HEK293 (cell line): ENCODE results near the gene ZNF343.
A peak's percentile ranks its signal among the peaks of the same experiment; 100 is the strongest.

Experiments
- FEZF1 ChIP-seq: fragments of 450-650 bp; formaldehyde crosslinking; IDR thresholded peaks from 2 replicates; pipeline ENCODE4 v1.5.1; 2016; ENCODE audit warnings: missing biosample characterization, missing genetic modification characterization
- KLF1 ChIP-seq: fragments of 450-650 bp; formaldehyde crosslinking; IDR thresholded peaks from 2 replicates; pipeline ENCODE4 v1.5.1; 2016; ENCODE audit warnings: missing biosample characterization, missing genetic modification characterization
- MEIS1 ChIP-seq: sonication (generic); formaldehyde crosslinking; IDR thresholded peaks from 2 replicates; pipeline ENCODE4 v1.8.1; 2022; ENCODE audit warnings: missing genetic modification reagents, mild to moderate bottlenecking, borderline replicate concordance
- MYNN ChIP-seq: fragments of 450-650 bp; formaldehyde crosslinking; IDR thresholded peaks from 2 replicates; pipeline ENCODE4 v1.5.1; 2016; ENCODE audit warnings: missing biosample characterization, missing genetic modification characterization, borderline replicate concordance
- SETDB1 ChIP-seq: IDR thresholded peaks from one replicate; pipeline ENCODE4 v1.6.1; 2017; ENCODE audit warnings: mild to moderate bottlenecking, low read length, moderate library complexity, mixed read lengths; ENCODE audit not compliant: insufficient read length
- SP3 ChIP-seq: fragments of 450-650 bp; formaldehyde crosslinking; IDR thresholded peaks from 2 replicates; pipeline ENCODE4 v1.5.1; 2016; ENCODE audit warnings: missing biosample characterization, missing genetic modification characterization
- WT1 ChIP-seq: fragments of 450-650 bp; formaldehyde crosslinking; IDR thresholded peaks from 2 replicates; pipeline ENCODE4 v1.5.1; 2016; ENCODE audit warnings: missing biosample characterization, missing genetic modification characterization
- YY1 ChIP-seq: fragments of 450-650 bp; formaldehyde crosslinking; IDR thresholded peaks from 2 replicates; pipeline ENCODE4 v1.5.1; 2018; ENCODE audit warnings: missing biosample characterization, missing genetic modification characterization
- ZFHX2 ChIP-seq: fragments of 450-650 bp; formaldehyde crosslinking; conservative IDR thresholded peaks from 2 replicates; pipeline ENCODE4 v1.5.1; 2016; ENCODE audit warnings: missing biosample characterization, missing genetic modification characterization
- ZFP69B ChIP-seq: fragments of 450-650 bp; formaldehyde crosslinking; IDR thresholded peaks from 2 replicates; pipeline ENCODE4 v1.5.1; 2016; ENCODE audit warnings: missing biosample characterization, missing genetic modification characterization
- ZNF133 ChIP-seq: fragments of 450-650 bp; formaldehyde crosslinking; IDR thresholded peaks from 2 replicates; pipeline ENCODE4 v1.5.1; 2016; ENCODE audit warnings: missing biosample characterization, missing genetic modification characterization
- ZNF175 ChIP-seq: fragments of 450-650 bp; formaldehyde crosslinking; IDR thresholded peaks from 2 replicates; pipeline ENCODE4 v1.5.1; 2016; ENCODE audit warnings: missing biosample characterization, missing genetic modification characterization
- ZNF223 ChIP-seq: fragments of 450-650 bp; formaldehyde crosslinking; IDR thresholded peaks from 2 replicates; pipeline ENCODE4 v1.5.1; 2016; ENCODE audit warnings: missing biosample characterization, missing genetic modification characterization
- ZNF302 ChIP-seq: fragments of 450-650 bp; formaldehyde crosslinking; IDR thresholded peaks from 2 replicates; pipeline ENCODE4 v1.5.1; 2016; ENCODE audit warnings: missing biosample characterization, missing genetic modification characterization, low read depth
- ZNF324 ChIP-seq: fragments of 450-650 bp; formaldehyde crosslinking; IDR thresholded peaks from 2 replicates; pipeline ENCODE4 v1.5.1; 2016; ENCODE audit warnings: missing biosample characterization, missing genetic modification characterization
- ZNF341 ChIP-seq: fragments of 450-650 bp; formaldehyde crosslinking; IDR thresholded peaks from 2 replicates; pipeline ENCODE4; 2016; ENCODE audit warnings: low read depth, missing biosample characterization, missing genetic modification characterization
- ZNF394 ChIP-seq: fragments of 450-650 bp; formaldehyde crosslinking; IDR thresholded peaks from 2 replicates; pipeline ENCODE4 v1.5.1; 2016; ENCODE audit warnings: missing biosample characterization, missing genetic modification characterization, mild to moderate bottlenecking, moderate library complexity, borderline replicate concordance
- ZNF416 ChIP-seq: fragments of 450-650 bp; formaldehyde crosslinking; IDR thresholded peaks from 2 replicates; pipeline ENCODE4 v1.5.1; 2016; ENCODE audit warnings: missing biosample characterization, missing genetic modification characterization
- ZNF426 ChIP-seq: fragments of 450-650 bp; formaldehyde crosslinking; IDR thresholded peaks from 2 replicates; pipeline ENCODE4 v1.5.1; 2017; ENCODE audit warnings: missing biosample characterization, missing genetic modification characterization, mild to moderate bottlenecking, inconsistent platforms, moderate library complexity
- ZNF433 ChIP-seq: fragments of 450-650 bp; formaldehyde crosslinking; IDR thresholded peaks from 2 replicates; pipeline ENCODE4 v1.5.1; 2016; ENCODE audit warnings: missing biosample characterization, missing genetic modification characterization, low read depth
- ZNF514 ChIP-seq: fragments of 450-650 bp; formaldehyde crosslinking; IDR thresholded peaks from 2 replicates; pipeline ENCODE4 v1.5.1; 2016; ENCODE audit warnings: missing biosample characterization, missing genetic modification characterization
- ZNF561 ChIP-seq: fragments of 450-650 bp; IDR thresholded peaks from 2 replicates; pipeline ENCODE4 v1.5.1; 2018; ENCODE audit warnings: missing biosample characterization, missing genetic modification characterization, borderline replicate concordance
- ZNF585B ChIP-seq: fragments of 450-650 bp; formaldehyde crosslinking; IDR thresholded peaks from 2 replicates; pipeline ENCODE4 v1.5.1; 2016; ENCODE audit warnings: missing biosample characterization, missing genetic modification characterization
- ZNF596 ChIP-seq: fragments of 450-650 bp; IDR thresholded peaks from 2 replicates; pipeline ENCODE4 v1.5.0; 2018; ENCODE audit warnings: missing biosample characterization, mild to moderate bottlenecking, missing genetic modification characterization, moderate library complexity
- ZNF621 ChIP-seq: fragments of 450-650 bp; formaldehyde crosslinking; IDR thresholded peaks from 2 replicates; pipeline ENCODE4 v1.5.1; 2017; ENCODE audit warnings: missing biosample characterization, missing genetic modification characterization
- ZNF768 ChIP-seq: fragments of 450-650 bp; formaldehyde crosslinking; IDR thresholded peaks from 2 replicates; pipeline ENCODE4 v1.5.1; 2018; ENCODE audit warnings: missing biosample characterization, mild to moderate bottlenecking, missing genetic modification characterization
- ZNF777 ChIP-seq: fragments of 450-650 bp; formaldehyde crosslinking; IDR thresholded peaks from 2 replicates; pipeline ENCODE4 v1.5.1; 2017; ENCODE audit warnings: missing biosample characterization, missing genetic modification characterization, borderline replicate concordance
- TF ChIP-seq, protein P1 (sequence below): fragments of 450-650 bp; formaldehyde crosslinking; optimal IDR thresholded peaks from 2 replicates; pipeline ENCODE3; 2016; ENCODE audit warnings: missing biosample characterization, mild to moderate bottlenecking, missing genetic modification characterization
- TF ChIP-seq, protein P2 (sequence below): fragments of 450-650 bp; formaldehyde crosslinking; IDR thresholded peaks from 2 replicates; pipeline ENCODE4 v1.5.1; 2016; ENCODE audit warnings: missing biosample characterization, missing genetic modification characterization
- TF ChIP-seq, protein P3 (sequence below): fragments of 450-650 bp; formaldehyde crosslinking; IDR thresholded peaks from 2 replicates; pipeline ENCODE4 v1.5.1; 2016; ENCODE audit warnings: missing biosample characterization, missing genetic modification characterization
- TF ChIP-seq, protein P4 (sequence below): fragments of 450-650 bp; formaldehyde crosslinking; IDR thresholded peaks from 2 replicates; pipeline ENCODE4 v1.5.1; 2016; ENCODE audit warnings: missing biosample characterization, missing genetic modification characterization
- TF ChIP-seq, protein P5 (sequence below): fragments of 450-650 bp; formaldehyde crosslinking; IDR thresholded peaks from 2 replicates; pipeline ENCODE4 v1.5.1; 2016; ENCODE audit warnings: missing biosample characterization, missing genetic modification characterization

Gene ZNF343

DNA sequence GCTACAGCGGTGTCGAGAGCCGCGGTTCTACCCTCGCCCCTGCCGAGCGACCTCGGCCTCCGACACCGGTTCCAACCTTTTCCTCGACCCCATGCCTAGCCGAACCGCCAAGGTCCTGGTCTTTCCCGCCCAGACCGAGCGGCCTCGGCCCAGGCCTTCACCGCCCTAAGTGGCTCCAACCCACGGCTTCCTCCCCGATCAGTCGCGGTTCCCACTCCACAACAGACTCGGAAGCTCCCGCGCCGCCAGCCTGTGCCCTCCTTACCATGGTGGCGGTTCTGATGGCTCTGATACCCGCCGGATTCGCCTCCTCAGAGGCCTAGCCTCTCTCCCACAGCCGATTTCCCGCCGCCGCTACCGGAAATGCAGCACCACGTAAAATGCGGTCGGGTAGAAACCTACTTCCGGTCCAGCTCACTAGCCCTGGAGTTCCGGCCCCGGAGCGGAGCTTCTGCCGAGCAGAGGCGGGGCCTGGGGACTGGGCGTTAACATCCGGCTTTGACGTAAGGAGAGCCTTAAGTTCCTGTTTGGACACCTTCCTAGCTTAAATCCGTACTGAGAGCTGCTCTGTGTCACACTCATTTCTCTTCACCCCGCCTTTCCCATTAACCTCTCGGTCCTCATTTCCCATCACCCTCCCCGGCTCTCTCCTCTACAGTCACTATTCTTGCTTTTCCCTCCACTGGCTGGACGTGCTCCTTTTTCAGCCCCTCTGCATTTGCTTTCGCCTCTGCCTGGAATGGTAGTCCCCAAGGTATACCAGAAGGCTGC, 38.1 kb downstream of the ZNF343 start, which contains the start of gene SNRPB (continued):
- TF ChIP-seq ZNF621 (tag by site-specific recombination), result no peak
- no peak; the same call in 1 of the 2 replicates for TF ChIP-seq FEZF1 (tag by site-specific recombination)
- TF ChIP-seq, protein P1, sequence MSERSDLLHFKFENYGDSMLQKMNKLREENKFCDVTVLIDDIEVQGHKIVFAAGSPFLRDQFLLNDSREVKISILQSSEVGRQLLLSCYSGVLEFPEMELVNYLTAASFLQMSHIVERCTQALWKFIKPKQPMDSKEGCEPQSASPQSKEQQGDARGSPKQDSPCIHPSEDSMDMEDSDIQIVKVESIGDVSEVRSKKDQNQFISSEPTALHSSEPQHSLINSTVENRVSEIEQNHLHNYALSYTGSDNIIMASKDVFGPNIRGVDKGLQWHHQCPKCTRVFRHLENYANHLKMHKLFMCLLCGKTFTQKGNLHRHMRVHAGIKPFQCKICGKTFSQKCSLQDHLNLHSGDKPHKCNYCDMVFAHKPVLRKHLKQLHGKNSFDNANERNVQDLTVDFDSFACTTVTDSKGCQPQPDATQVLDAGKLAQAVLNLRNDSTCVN, result peak; percentile 41
- TF ChIP-seq, protein P2, sequence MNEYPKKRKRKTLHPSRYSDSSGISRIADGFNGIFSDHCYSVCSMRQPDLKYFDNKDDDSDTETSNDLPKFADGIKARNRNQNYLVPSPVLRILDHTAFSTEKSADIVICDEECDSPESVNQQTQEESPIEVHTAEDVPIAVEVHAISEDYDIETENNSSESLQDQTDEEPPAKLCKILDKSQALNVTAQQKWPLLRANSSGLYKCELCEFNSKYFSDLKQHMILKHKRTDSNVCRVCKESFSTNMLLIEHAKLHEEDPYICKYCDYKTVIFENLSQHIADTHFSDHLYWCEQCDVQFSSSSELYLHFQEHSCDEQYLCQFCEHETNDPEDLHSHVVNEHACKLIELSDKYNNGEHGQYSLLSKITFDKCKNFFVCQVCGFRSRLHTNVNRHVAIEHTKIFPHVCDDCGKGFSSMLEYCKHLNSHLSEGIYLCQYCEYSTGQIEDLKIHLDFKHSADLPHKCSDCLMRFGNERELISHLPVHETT (tag by site-specific recombination), result peak; percentile 91
- TF ChIP-seq, protein P3, sequence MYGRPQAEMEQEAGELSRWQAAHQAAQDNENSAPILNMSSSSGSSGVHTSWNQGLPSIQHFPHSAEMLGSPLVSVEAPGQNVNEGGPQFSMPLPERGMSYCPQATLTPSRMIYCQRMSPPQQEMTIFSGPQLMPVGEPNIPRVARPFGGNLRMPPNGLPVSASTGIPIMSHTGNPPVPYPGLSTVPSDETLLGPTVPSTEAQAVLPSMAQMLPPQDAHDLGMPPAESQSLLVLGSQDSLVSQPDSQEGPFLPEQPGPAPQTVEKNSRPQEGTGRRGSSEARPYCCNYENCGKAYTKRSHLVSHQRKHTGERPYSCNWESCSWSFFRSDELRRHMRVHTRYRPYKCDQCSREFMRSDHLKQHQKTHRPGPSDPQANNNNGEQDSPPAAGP (tag by site-specific recombination), result peak; percentile 95
- peak; percentile 9; the same call in 1 of the 2 replicates for TF ChIP-seq ZNF426 (tag by site-specific recombination)
- TF ChIP-seq ZNF514 (tag by site-specific recombination), result no peak
- no peak; the same call in 1 of the 2 replicates for TF ChIP-seq ZNF777 (tag by site-specific recombination)
- peak; percentile 96 for TF ChIP-seq ZNF561 (tag by site-specific recombination)
- TF ChIP-seq YY1, result peak; percentile 82
- 0 out of 2 replicates have a peak, but pooled peaks have one; percentile 10 for TF ChIP-seq ZNF433
- TF ChIP-seq, protein P4, sequence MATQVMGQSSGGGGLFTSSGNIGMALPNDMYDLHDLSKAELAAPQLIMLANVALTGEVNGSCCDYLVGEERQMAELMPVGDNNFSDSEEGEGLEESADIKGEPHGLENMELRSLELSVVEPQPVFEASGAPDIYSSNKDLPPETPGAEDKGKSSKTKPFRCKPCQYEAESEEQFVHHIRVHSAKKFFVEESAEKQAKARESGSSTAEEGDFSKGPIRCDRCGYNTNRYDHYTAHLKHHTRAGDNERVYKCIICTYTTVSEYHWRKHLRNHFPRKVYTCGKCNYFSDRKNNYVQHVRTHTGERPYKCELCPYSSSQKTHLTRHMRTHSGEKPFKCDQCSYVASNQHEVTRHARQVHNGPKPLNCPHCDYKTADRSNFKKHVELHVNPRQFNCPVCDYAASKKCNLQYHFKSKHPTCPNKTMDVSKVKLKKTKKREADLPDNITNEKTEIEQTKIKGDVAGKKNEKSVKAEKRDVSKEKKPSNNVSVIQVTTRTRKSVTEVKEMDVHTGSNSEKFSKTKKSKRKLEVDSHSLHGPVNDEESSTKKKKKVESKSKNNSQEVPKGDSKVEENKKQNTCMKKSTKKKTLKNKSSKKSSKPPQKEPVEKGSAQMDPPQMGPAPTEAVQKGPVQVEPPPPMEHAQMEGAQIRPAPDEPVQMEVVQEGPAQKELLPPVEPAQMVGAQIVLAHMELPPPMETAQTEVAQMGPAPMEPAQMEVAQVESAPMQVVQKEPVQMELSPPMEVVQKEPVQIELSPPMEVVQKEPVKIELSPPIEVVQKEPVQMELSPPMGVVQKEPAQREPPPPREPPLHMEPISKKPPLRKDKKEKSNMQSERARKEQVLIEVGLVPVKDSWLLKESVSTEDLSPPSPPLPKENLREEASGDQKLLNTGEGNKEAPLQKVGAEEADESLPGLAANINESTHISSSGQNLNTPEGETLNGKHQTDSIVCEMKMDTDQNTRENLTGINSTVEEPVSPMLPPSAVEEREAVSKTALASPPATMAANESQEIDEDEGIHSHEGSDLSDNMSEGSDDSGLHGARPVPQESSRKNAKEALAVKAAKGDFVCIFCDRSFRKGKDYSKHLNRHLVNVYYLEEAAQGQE (tag by site-specific recombination), result no peak; the same call in none of the 2 replicates
- no peak; the same call in 1 of the 2 replicates for TF ChIP-seq ZNF768 (tag by site-specific recombination)
- TF ChIP-seq MEIS1 (CRISPR knock-in tag), result no peak
- peak; percentile 56 for TF ChIP-seq WT1 (tag by site-specific recombination)
- TF ChIP-seq ZNF416 (tag by site-specific recombination), result no peak
- no peak for TF ChIP-seq SETDB1
- TF ChIP-seq ZNF302 (tag by site-specific recombination), result peak; percentile 51; the same call in 1 of the 2 replicates
- peak; percentile 89 for TF ChIP-seq KLF1 (tag by site-specific recombination)
- TF ChIP-seq ZNF341 (tag by site-specific recombination), result peak; percentile 47; the same call in 1 of the 2 replicates
- peak; percentile 86 for TF ChIP-seq ZFP69B (tag by site-specific recombination)
- peak; percentile 90 for TF ChIP-seq SP3 (tag by site-specific recombination)
- peak; percentile 53; the same call in 1 of the 2 replicates for TF ChIP-seq ZFHX2 (tag by site-specific recombination)
- TF ChIP-seq, protein P5, sequence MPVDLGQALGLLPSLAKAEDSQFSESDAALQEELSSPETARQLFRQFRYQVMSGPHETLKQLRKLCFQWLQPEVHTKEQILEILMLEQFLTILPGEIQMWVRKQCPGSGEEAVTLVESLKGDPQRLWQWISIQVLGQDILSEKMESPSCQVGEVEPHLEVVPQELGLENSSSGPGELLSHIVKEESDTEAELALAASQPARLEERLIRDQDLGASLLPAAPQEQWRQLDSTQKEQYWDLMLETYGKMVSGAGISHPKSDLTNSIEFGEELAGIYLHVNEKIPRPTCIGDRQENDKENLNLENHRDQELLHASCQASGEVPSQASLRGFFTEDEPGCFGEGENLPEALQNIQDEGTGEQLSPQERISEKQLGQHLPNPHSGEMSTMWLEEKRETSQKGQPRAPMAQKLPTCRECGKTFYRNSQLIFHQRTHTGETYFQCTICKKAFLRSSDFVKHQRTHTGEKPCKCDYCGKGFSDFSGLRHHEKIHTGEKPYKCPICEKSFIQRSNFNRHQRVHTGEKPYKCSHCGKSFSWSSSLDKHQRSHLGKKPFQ (tag by site-specific recombination), result no peak; the same call in 1 of the 2 replicates
- no peak for TF ChIP-seq MYNN (tag by site-specific recombination)
- TF ChIP-seq ZNF596 (tag by site-specific recombination), result no peak
- TF ChIP-seq ZNF133 (tag by site-specific recombination), result no peak
- TF ChIP-seq ZNF175 (tag by site-specific recombination), result no peak
- peak; percentile 86 for TF ChIP-seq ZNF394 (tag by site-specific recombination)
- TF ChIP-seq ZNF223 (tag by site-specific recombination), result 0 out of 2 replicates have a peak, but pooled peaks have one; percentile 38
- no peak for TF ChIP-seq ZNF585B
- TF ChIP-seq ZNF324 (tag by site-specific recombination), result peak; percentile 96; the same call in 1 of the 2 replicates
